ENCODE measurements around the gene ALPP.
"Not testable (repeated sequence)": the region's sequence is repeated elsewhere in the genome, so short reads cannot be mapped to it uniquely, and the experiment has no call there.

The ALPP gene

GRCh38 chr2:232423407-232423806 is 44.9 kb downstream of the ALPP start:
- not testable (repeated sequence) for DNase-seq

DNA sequence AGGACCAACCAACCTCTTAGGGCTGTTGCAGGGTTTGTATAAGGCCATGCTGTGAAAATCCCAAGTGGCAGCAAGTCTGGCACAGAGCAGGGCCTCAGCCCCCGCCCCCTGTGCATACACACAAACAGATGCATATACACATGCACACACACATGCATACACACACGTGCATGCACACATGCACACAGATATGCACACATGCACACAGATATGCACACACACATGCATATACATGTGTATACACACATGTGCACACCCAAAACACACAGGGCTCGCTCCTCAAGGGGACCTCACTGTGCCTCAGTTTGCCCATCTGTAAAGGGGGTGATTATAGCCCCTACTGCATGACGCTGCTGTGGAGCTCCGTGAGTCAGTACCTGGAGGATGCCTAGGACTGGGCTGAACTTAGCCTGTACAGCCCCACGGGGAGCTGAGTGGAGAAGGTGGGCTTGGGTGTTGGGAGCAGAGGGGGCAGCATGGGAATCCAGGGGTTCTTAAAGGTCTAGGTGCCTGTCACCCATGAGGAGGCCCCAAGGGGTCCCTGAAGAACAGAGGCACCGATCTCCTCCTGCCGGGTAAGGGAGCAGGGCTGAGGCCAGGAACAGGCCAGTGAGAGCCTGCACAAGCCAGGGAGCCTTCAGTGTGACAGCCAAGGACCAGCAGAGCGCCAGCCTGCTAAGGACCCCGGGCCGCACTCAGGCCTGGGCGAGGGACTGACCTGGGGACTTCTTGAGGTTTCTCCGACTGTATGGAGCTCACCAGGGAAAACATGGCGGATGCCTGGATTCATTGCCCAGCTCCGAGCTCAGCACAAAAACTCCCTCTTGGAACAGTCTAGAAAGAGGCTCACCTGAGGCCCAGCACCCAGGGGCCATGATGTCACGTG is 53.4 kb downstream of the ALPP start:
- DNase-seq, result no peak

Measured in suppressor macrophage treated with lipopolysaccharide for 1 hour (primary cell).